NCI-H774 (cell line): Measurements from ENCODE around the gene C4BPB.

Experiments
- DNase-seq: peaks from one replicate; lab custom pipeline; 2025; lab: John Stamatoyannopoulos, UW

The C4BPB gene

DNA sequence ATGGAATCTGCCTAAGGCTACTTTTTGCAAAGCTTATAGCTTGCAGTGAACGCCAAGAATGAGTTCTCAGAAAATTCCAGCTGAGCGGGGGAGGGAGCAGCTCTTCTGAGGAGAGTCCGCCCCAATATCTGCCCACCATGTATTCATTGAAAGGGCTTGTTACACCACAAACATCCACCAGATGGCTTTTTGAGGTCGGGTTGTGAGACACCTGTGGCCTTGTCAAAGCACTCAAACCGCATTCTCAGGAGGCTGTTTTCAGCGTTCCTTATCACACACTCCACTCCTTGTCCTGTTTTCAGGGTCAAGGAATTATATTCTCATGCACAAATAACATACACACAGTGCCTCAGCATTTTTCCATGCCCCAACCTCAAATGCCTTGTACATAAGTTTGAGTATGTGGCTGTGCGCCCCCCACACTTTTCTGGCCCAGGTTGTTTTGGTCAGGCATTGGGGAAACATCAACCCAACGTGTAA, 3.9 kb upstream of the C4BPB start:
- DNase-seq = peak; percentile 53

DNA sequence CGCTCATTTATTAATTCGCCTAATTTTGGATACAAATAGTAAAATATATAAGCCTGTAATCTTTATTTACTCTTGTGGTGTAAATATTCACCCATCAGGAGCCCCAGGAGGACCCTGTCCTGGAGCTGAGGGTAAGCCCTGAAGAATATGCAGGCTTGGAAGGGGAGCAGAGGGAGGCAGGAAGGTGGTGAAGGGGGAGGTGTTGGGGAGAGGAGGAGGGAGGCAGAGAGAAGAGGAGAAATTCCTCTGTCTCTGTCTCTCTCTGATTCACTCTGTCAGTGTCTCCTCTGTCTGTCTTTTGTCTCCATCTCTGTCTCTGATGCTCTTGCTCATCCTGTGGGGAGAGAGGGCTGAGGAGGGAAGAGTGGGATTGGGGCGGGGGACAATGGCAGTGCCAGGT, 2.8 kb upstream of the C4BPB start:
- DNase-seq = no peak

- DNase-seq = no peak
Measured at GRCh38 chr1:207088161-207088560, 499 bp upstream of the C4BPB start.

DNA sequence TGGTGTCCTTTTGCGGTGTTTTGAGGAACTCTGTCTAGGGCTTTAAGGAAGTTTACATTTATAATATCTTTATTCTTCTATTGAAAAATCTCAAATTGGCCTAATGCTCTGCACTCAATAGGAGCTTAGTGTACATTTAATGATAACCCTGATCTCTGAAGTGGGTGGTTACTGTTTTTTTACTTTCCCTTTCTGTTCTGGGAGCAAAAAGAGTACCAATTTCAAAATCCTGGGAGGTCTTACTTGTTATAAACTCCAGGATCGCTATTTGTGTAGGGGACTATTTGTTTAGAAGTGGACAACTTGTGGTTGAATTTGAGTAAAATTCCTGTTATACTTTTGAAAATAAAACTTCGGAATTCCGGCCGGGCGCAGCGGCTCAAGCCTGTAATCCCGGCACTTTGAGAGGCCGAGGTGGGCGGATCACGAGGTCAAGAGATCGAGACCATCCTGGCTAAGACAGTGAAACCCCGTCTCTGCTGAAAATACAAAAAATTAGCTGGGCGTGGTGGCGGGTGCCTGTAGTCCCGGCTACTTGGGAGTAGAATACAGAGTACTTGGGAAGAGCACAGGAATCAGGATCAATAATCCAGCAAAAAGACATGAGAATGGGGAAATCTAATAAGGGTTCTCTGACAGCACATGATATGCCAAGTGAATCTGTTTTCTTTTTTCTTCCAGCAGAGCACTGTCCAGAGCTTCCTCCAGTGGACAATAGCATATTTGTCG, 1.1 kb downstream of the C4BPB start:
- DNase-seq = no peak

GRCh38 chr1:207091200-207091908, 2.7 kb downstream of the C4BPB start:
- DNase-seq = no peak

DNA sequence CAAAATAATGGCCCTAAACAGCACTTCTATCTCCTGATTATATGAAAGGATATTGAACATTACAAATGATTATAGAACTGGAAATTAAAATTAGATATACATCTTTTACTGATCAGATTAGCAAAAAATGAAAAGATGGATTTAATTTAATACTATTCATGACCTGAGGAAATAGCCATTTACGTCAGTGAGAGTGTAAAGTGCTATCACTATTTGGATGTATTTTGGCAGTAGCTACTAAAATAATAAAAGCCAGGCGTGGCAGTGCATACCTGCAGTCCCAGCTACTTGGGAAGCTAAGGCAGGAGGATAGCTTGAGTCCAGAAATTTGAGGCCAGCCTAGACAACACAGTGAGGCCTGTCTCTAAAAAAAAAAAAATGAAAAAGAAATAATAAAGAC, 5.3 kb downstream of the C4BPB start:
- DNase-seq = no peak

DNA sequence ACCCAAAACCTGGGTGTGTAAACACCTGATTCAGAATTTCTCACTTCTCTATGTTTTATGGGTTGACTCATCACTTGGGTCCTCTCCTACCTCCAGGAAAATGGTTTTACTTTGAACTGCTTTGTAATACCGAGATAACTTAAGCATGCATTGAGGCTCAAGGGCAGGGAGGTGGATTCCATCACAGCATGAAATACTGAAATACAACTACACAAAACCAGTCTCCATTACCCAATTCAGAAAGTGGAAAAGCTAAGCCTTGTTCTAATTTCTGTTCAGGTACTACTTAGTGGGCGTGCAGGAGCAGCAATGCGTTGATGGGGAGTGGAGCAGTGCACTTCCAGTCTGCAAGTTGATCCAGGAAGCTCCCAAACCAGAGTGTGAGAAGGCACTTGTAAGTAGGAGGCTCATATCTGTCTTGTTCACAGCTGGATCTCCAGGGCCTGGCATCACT, 9.2 kb downstream of the C4BPB start:
- DNase-seq = no peak

DNA sequence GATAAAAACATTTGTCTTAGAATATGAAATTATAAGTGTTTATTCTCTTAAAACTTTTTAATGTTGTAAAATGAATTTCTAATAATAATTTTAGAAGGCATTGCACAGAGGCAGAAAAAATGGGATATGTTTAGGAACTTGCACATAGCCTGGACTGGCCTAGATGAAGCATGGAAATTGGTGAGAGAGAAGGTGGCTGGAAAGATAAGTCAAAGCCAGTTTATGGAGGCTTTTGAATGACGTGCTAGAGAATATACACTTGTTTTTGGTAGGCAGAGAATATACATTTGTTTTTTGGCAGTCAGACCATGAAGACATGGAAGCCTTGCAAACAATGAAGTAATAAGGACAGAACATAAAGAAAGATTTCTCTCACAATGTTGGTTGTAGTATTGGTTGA, 13.1 kb downstream of the C4BPB start:
- no peak for DNase-seq

DNA sequence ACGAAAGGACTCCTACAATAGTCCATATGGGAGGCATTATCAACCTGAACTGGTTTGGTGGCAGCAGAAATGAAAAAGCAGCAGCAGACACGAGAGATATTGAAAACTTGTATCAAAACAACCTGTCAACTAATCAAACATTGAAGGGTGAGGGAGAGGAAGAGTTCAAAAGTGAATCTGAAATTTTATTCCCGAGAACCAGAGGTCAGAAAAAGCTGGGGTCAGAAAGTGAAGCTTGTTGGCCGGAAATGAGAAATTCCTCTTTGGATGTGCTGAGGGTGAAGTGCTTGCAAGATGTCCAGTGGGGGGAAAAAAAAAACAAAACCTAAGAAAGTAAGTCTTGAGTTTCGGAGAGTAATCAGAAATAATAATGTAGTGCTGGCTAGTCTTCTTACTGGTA, 13.5 kb downstream of the C4BPB start:
- no peak for DNase-seq

DNA sequence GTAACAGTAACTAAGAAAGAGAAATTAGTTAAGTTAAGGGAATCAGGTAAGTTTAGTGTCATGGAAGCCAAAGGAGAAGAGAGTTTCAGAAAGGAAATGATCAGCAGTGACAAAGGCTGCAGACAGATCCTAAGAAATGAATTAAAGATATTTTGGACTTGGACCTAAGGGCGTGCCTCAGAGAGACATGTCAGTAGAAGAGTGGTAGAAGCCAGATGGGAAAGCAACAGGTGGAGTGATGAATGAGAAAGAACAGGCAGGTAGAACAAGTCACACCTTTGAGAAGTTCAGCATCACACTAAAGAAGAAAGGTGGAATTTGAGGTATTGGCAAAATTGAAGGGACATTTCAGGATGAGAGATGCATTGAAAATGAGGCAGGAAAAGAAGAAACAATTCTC, 14.0 kb downstream of the C4BPB start:
- DNase-seq = no peak

DNA sequence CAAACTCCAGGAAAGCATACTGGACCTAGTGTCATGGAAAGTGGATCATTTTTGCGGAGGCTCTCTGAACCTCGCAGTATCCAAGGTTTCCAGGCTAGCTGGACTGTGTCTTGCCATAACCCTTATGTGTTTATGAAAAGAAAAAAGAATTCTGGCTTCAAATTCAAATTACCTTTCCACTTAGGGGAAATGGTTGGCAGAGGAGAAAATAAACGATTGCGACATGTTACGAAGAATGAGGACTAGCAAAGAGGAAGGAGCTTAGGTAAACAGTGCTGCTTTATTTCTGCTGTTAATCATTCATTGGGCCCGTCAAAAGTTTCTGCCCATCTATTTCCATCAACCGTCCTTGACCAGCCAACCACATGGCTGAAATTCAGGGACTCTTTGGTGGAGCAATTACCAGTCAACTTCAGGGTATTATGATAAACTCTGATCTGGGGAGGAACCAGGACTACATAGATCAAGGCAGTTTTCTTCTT, 15.3 kb downstream of the C4BPB start, which contains the start of gene C4BPA:
Gene C4BPA, plus strand, starts transcription at position 342 of the 482 bp plus-strand sequence. CDS start 8,793 bp downstream, outside the sequence.
- no peak for DNase-seq

GRCh38 chr1:207109004-207109403, 20.3 kb downstream of the C4BPB start:
- no peak for DNase-seq

- DNase-seq = no peak
Measured at GRCh38 chr1:207112616-207113296, 24.1 kb downstream of the C4BPB start.

- no peak for DNase-seq
Measured at GRCh38 chr1:207115269-207115668, 26.6 kb downstream of the C4BPB start.

DNA sequence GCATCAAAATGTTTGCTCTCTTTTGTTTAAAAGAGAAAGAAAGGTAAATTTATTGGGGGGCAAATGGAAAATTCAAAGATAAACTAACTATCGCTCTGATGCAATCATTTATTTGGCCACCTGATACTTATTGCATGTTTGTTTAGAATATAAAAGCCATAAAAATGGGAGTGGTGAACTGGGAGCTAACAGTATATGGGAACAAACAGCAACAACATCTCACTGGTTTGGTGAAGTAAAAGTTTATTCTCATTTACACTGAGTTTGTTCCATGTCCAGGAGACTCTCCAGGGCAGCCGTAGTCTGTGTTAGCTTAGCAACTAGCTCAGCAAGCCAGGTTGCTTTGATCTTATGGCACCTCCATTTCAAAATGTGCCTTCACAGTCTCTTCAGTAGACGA, 35.7 kb downstream of the C4BPB start:
- DNase-seq = no peak

DNA sequence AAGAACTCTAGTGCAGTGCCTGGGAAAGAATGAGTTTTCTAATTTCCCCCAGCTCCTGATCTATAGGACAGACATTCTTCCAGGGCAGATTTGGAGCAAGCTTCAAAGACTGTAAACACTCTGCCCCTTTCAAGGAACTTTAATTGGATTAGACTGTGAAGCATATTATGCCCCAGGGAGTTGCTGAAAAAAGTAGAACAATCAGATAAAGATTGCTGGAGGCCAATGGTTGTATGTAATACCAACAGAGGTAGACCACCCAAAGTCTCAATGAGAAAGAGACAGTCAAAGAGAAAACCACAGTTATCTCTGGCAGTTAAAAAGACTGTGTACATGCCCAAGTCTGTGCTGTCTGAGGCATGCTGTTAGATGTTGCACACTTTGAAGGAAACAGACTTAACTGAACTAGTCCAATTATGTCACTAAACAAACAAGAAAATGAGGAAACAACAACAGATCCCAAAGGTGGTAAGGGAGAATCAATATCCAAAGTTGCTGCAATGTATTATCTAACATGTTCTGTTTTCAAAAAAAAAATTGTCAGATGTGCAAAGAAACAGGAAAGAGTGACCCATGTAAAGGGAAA, 39.8 kb downstream of the C4BPB start:
- DNase-seq = no peak

GRCh38 chr1:207129053-207129452, 40.4 kb downstream of the C4BPB start:
- no peak for DNase-seq

GRCh38 chr1:207130252-207131036, 41.8 kb downstream of the C4BPB start:
- DNase-seq = no peak

GRCh38 chr1:207131163-207131562, 42.5 kb downstream of the C4BPB start:
- no peak for DNase-seq

- no peak for DNase-seq
Measured at GRCh38 chr1:207134581-207134980, 45.9 kb downstream of the C4BPB start.

GRCh38 chr1:207139616-207140015, 51.0 kb downstream of the C4BPB start:
- no peak for DNase-seq
